Activated T-helper 2 cell treated with anti-CD3 and anti-CD28 coated beads, Interferon-gamma antibody, Interleukin-2, Interleukin-4, amounts not matched to agents 10 μg/mL and 5 μg/mL and 100 μg/mL, durations not matched to agents 14 hours and 24 hours and 36 hours (primary cell): ENCODE data around the gene NDUFAF2. TPM values are rescaled to one million over a fixed set of nuclear protein-coding genes. Genes with fewer than 3 reads are reported as not detected.
"Not testable (repeated sequence)": the region's sequence is repeated elsewhere in the genome, so short reads cannot be mapped to it uniquely, and the experiment has no call there.

Experiments
- DNase-seq: peaks from one replicate; pipeline ENCODE4 v3.0.0; 2021; ENCODE audit warnings: low spot score
- H3K27ac Mint-ChIP-seq: one replicate; pipeline ENCODE4 v1.8.0; 2021; ENCODE audit warnings: mixed read lengths
- H3K27me3 Mint-ChIP-seq: one replicate; pipeline ENCODE4 v1.8.0; 2021; ENCODE audit warnings: low read depth, mixed read lengths
- H3K36me3 Mint-ChIP-seq: one replicate; pipeline ENCODE4 v1.8.0; 2021; ENCODE audit warnings: low read depth, mixed read lengths
- H3K4me1 Mint-ChIP-seq: one replicate; pipeline ENCODE4 v1.8.0; 2021; ENCODE audit warnings: low read depth, mixed read lengths
- H3K4me3 Mint-ChIP-seq: one replicate; pipeline ENCODE4 v1.8.0; 2021; ENCODE audit warnings: low read depth, mild to moderate bottlenecking, moderate library complexity, mixed read lengths
- H3K9me3 Mint-ChIP-seq: one replicate; pipeline ENCODE4 v1.8.0; 2021; ENCODE audit warnings: mixed read lengths
- intact Hi-C: fragments of 100-400 bp; cut with micrococcal nuclease; formaldehyde crosslinking; loops from one replicate; pipeline ENCODE4 v1.15.1; 2023
- total RNA-seq: library from RNA; stranded (reverse); gene quantifications from 2 replicates; pipeline ENCODE4 v1.2.3, GENCODE V29; 2022

NDUFAF2 gene
- total RNA-seq, 1 donor from 2014 or later, result 32.6 TPM

GRCh38 chr5:61178702-61179101 is 233.7 kb downstream of the NDUFAF2 start:
- no peak overlapping the region for H3K4me3 Mint-ChIP-seq
- DNase-seq, result no peak
- H3K4me1 Mint-ChIP-seq, result peaks cover 18% of the 10 kb centered on the region
- H3K27me3 Mint-ChIP-seq, result peaks cover 2% of the 10 kb centered on the region
- intact Hi-C loops, result no loop called here
- H3K27ac Mint-ChIP-seq, result no peak overlapping the region
- no peaks in the 10 kb centered on the region for H3K36me3 Mint-ChIP-seq
- H3K9me3 Mint-ChIP-seq, result no peaks in the 10 kb centered on the region

- no peak overlapping the region for H3K27ac Mint-ChIP-seq
- H3K9me3 Mint-ChIP-seq, result no peaks in the 10 kb centered on the region
- H3K27me3 Mint-ChIP-seq, result peaks cover 4% of the 10 kb centered on the region
- no peak overlapping the region for H3K4me3 Mint-ChIP-seq
- no peak for DNase-seq
- no peaks in the 10 kb centered on the region for H3K36me3 Mint-ChIP-seq
- intact Hi-C loops, result no loop called here
- peaks cover 18% of the 10 kb centered on the region for H3K4me1 Mint-ChIP-seq
These were observed 235.9 kb downstream of the NDUFAF2 start for GRCh38 chr5:61180886-61181285.

GRCh38 chr5:61182449-61182848 is 237.4 kb downstream of the NDUFAF2 start:
- intact Hi-C loops, result no loop called here
- Mint-ChIP-seq H3K4me1 (peaks cover 17% of the 10 kb centered on the region), H3K27ac (no peak overlapping the region), H3K4me3 (no peak overlapping the region), H3K27me3 (peaks cover 9% of the 10 kb centered on the region), H3K36me3 (no peaks in the 10 kb centered on the region), H3K9me3 (peaks cover 9% of the 10 kb centered on the region)
- no peak for DNase-seq

- Mint-ChIP-seq H3K4me1 (peaks cover 13% of the 10 kb centered on the region), H3K27me3 (peaks cover 9% of the 10 kb centered on the region), H3K9me3 (peaks cover 12% of the 10 kb centered on the region), H3K27ac (no peak overlapping the region), H3K4me3 (no peak overlapping the region), H3K36me3 (no peaks in the 10 kb centered on the region)
- DNase-seq, result no peak
- intact Hi-C loops, result no loop called here
These were observed 238.5 kb downstream of the NDUFAF2 start for GRCh38 chr5:61183538-61183937.

GRCh38 chr5:61184708-61185107 is 239.7 kb downstream of the NDUFAF2 start:
- intact Hi-C loops, result no loop called here

GRCh38 chr5:61186634-61187033 is 241.6 kb downstream of the NDUFAF2 start:
- intact Hi-C loops, result no loop called here
- H3K27ac Mint-ChIP-seq, result no peak overlapping the region
- H3K36me3 Mint-ChIP-seq, result no peaks in the 10 kb centered on the region
- DNase-seq, result no peak
- peaks cover 18% of the 10 kb centered on the region for H3K27me3 Mint-ChIP-seq
- H3K4me3 Mint-ChIP-seq, result no peak overlapping the region
- peaks cover 7% of the 10 kb centered on the region for H3K4me1 Mint-ChIP-seq
- peaks cover 13% of the 10 kb centered on the region for H3K9me3 Mint-ChIP-seq

More at GRCh38 chr5:61184708-61185107, 239.7 kb downstream of the NDUFAF2 start:
- Mint-ChIP-seq H3K9me3 (peaks cover 13% of the 10 kb centered on the region), H3K27ac (no peak overlapping the region), H3K27me3 (peaks cover 7% of the 10 kb centered on the region), H3K4me1 (peaks cover 13% of the 10 kb centered on the region), H3K36me3 (no peaks in the 10 kb centered on the region), H3K4me3 (no peak overlapping the region)
- DNase-seq, result no peak

- H3K27ac Mint-ChIP-seq, H3K4me1 Mint-ChIP-seq, H3K36me3 Mint-ChIP-seq, DNase-seq, H3K4me3 Mint-ChIP-seq, intact Hi-C loops: not testable (repeated sequence)
- peaks cover 24% of the 10 kb centered on the region for H3K27me3 Mint-ChIP-seq
- H3K9me3 Mint-ChIP-seq, result peaks cover 13% of the 10 kb centered on the region
These were observed 242.3 kb downstream of the NDUFAF2 start for GRCh38 chr5:61187352-61187751.

GRCh38 chr5:61187826-61188225 is 242.8 kb downstream of the NDUFAF2 start:
- not testable (repeated sequence) for H3K36me3 Mint-ChIP-seq, H3K4me1 Mint-ChIP-seq, DNase-seq, H3K4me3 Mint-ChIP-seq, H3K27ac Mint-ChIP-seq
- peaks cover 24% of the 10 kb centered on the region for H3K27me3 Mint-ChIP-seq
- peaks cover 13% of the 10 kb centered on the region for H3K9me3 Mint-ChIP-seq
- intact Hi-C loops, result loop anchor here (2.0 kb wide), 1 partner anchor 23 kb away; no protein-coding TSS in a partner anchor

GRCh38 chr5:61198606-61199005 is 253.6 kb downstream of the NDUFAF2 start:
- H3K36me3 Mint-ChIP-seq, result peaks cover 3% of the 10 kb centered on the region
- no peak overlapping the region for H3K4me3 Mint-ChIP-seq
- peaks cover 16% of the 10 kb centered on the region for H3K27me3 Mint-ChIP-seq
- H3K27ac Mint-ChIP-seq, result no peak overlapping the region
- peaks cover 17% of the 10 kb centered on the region for H3K4me1 Mint-ChIP-seq
- peaks cover 5% of the 10 kb centered on the region for H3K9me3 Mint-ChIP-seq
- intact Hi-C loops, result no loop called here
- no peak for DNase-seq

- Mint-ChIP-seq H3K9me3 (peaks cover 13% of the 10 kb centered on the region), H3K27ac (no peak overlapping the region), H3K27me3 (peaks cover 10% of the 10 kb centered on the region), H3K36me3 (peaks cover 3% of the 10 kb centered on the region), H3K4me1 (peaks cover 17% of the 10 kb centered on the region), H3K4me3 (no peak overlapping the region)
- no peak for DNase-seq
- intact Hi-C loops, result no loop called here
These were observed 255.7 kb downstream of the NDUFAF2 start for GRCh38 chr5:61200582-61201155.

GRCh38 chr5:61202213-61202612 is 257.2 kb downstream of the NDUFAF2 start:
- H3K9me3 Mint-ChIP-seq, result peaks cover 22% of the 10 kb centered on the region
- DNase-seq, result no peak
- intact Hi-C loops, result loop anchor here (1.0 to 2.0 kb wide), 6 partner anchors 40 to 332 kb away; partner anchors contain the start of genes SMIM15 and ZSWIM6
- H3K4me1 Mint-ChIP-seq, result peaks cover 9% of the 10 kb centered on the region
- no peak overlapping the region for H3K4me3 Mint-ChIP-seq
- peaks cover 4% of the 10 kb centered on the region for H3K27me3 Mint-ChIP-seq
- H3K36me3 Mint-ChIP-seq, result peaks cover 3% of the 10 kb centered on the region
- H3K27ac Mint-ChIP-seq, result peak overlapping the region; percentile 12
